ENCODE measurements around the gene KDM6A. TPM values are rescaled to one million over a fixed set of nuclear protein-coding genes. Genes with fewer than 3 reads are reported as not detected.

The KDM6A gene
- total and polyA plus RNA-seq, 2 donors (not counting 1 experiment from before 2014, with no cell fraction given): 33.3 to 57.0 TPM

- peak overlapping the region; percentile 99 for H3K9ac ChIP-seq (ENCODE audit: low read length)
- DNase-seq (peak; percentile 52), ATAC-seq (ENCODE audit: low read depth) (no peak)
- H3K4me1 ChIP-seq (ENCODE audit: control insufficient read depth in 2 of 2, insufficient read depth in 2 of 2, low read length in 2 of 2): peaks cover 13 to 30% of the 10 kb centered on the region in 2 donors
- Mint-ChIP-seq H3K27me3 (no peaks in the 10 kb centered on the region), H3K9me3 (ENCODE audit: insufficient read depth) (no peaks in the 10 kb centered on the region), H3K4me1 (peaks cover 26% of the 10 kb centered on the region), H3K4me3 (peak overlapping the region; percentile 95), H3K27ac (peak overlapping the region; percentile 90)
- peaks cover 85% of the 10 kb centered on the region for H3K79me2 ChIP-seq (ENCODE audit: control insufficient read depth, insufficient read depth, low read length)
- H3K4me3 ChIP-seq (ENCODE audit: control extremely low read depth in 1 of 5, extremely low read depth in 1 of 5, insufficient read depth in 1 of 5, low read depth in 2 of 5, low read length in 4 of 5): peak overlapping the region; percentile 74 to 90 (median 86)
- intact Hi-C loops (cut with micrococcal nuclease): loop anchor here (5.0 kb wide), 4 partner anchors 33 to 888 kb away; partner anchors contain the start of gene FUNDC1
- ChIA-PET CTCF (interaction anchor here (0.8 to 1.2 kb wide), 2 partner anchors 31 to 196 kb away, joined by 3 to 4 read pairs; no protein-coding TSS in a partner anchor), POLR2A (interaction anchor here (0.5 to 0.8 kb wide), 3 partner anchors 29 to 231 kb away, joined by 3 read pairs; no protein-coding TSS in a partner anchor)
- H3K27me3 ChIP-seq (replicated peaks in 1 of 4; ENCODE audit: control extremely low read depth in 1 of 4, control insufficient read depth in 3 of 4, insufficient read depth in 4 of 4, low read length in 3 of 4): no peaks in the 10 kb centered on the region
- WGBS (ENCODE audit: insufficient coverage): 0% methylated on average over 3 of the region's 14 CpGs
- H3K9me3 ChIP-seq (ENCODE audit: control extremely low read depth in 1 of 3, control insufficient read depth in 2 of 3, insufficient read depth in 1 of 3, low read length in 2 of 3): no peaks in the 10 kb centered on the region
- peak overlapping the region; percentile 77 for H3K4me2 ChIP-seq (replicated peaks; ENCODE audit: low read depth, low read length, poor library complexity, severe bottlenecking)
- no peak for TF ChIP-seq CTCF (IDR thresholded peaks at IDR 0.05)
- no peak for TF ChIP-seq EZH2 (IDR thresholded peaks at IDR 0.05; ENCODE audit: borderline replicate concordance, insufficient read depth, low read depth, low read length, poor library complexity, severe bottlenecking)
- H2AFZ ChIP-seq (ENCODE audit: insufficient read depth, low read depth, low read length, poor library complexity, severe bottlenecking): peak overlapping the region; percentile 97
- H4K20me1 ChIP-seq (ENCODE audit: control insufficient read depth, insufficient read depth, low read length, poor library complexity, severe bottlenecking): peaks cover 32% of the 10 kb centered on the region
- H3K27ac ChIP-seq (ENCODE audit: low read length in 2 of 2): peak overlapping the region; percentile 90 to 100
- no peaks in the 10 kb centered on the region for H3K36me3 ChIP-seq (replicated peaks in 1 of 2; ENCODE audit: control extremely low read depth in 1 of 2, control insufficient read depth in 1 of 2, extremely low read depth in 1 of 2, insufficient read depth in 2 of 2, low read length in 1 of 2)
Measured at GRCh38 chrX:44874420-44875184, 1.6 kb downstream of the KDM6A start.

- H3K27me3 Mint-ChIP-seq: no peaks in the 10 kb centered on the region
- intact Hi-C loops (cut with micrococcal nuclease): no loop called here
Measured at GRCh38 chrX:44875185-44875489, 2.1 kb downstream of the KDM6A start.

More at GRCh38 chrX:44875185-44875489, 2.1 kb downstream of the KDM6A start:
- Histone ChIP-seq H3K9me3 (ENCODE audit: control extremely low read depth in 1 of 3, control insufficient read depth in 2 of 3, insufficient read depth in 1 of 3, low read length in 2 of 3) (no peaks in the 10 kb centered on the region), H2AFZ (ENCODE audit: insufficient read depth, low read depth, low read length, poor library complexity, severe bottlenecking) (peak overlapping the region; percentile 97), H3K4me2 (replicated peaks; ENCODE audit: low read depth, low read length, poor library complexity, severe bottlenecking) (peak overlapping the region; percentile 77), H3K27me3 (replicated peaks in 1 of 4; ENCODE audit: control extremely low read depth in 1 of 4, control insufficient read depth in 3 of 4, insufficient read depth in 4 of 4, low read length in 3 of 4) (no peaks in the 10 kb centered on the region), H3K4me1 (ENCODE audit: control insufficient read depth in 2 of 2, insufficient read depth in 2 of 2, low read length in 2 of 2) (peaks cover 13 to 30% of the 10 kb centered on the region in 2 donors), H3K79me2 (ENCODE audit: control insufficient read depth, insufficient read depth, low read length) (peaks cover 85% of the 10 kb centered on the region), H3K36me3 (replicated peaks in 1 of 2; ENCODE audit: control extremely low read depth in 1 of 2, control insufficient read depth in 1 of 2, extremely low read depth in 1 of 2, insufficient read depth in 2 of 2, low read length in 1 of 2) (no peaks in the 10 kb centered on the region), H3K4me3 (ENCODE audit: control extremely low read depth in 1 of 5, extremely low read depth in 1 of 5, insufficient read depth in 1 of 5, low read depth in 2 of 5, low read length in 4 of 5) (peak overlapping the region; percentile 72 to 90 (median 75)), H3K27ac (ENCODE audit: low read length in 2 of 2) (peak overlapping the region; percentile 6 to 100), H3K9ac (ENCODE audit: low read length) (peak overlapping the region; percentile 99), H4K20me1 (ENCODE audit: control insufficient read depth, insufficient read depth, low read length, poor library complexity, severe bottlenecking) (peaks cover 37% of the 10 kb centered on the region)
- ChIA-PET CTCF (interaction anchor here (1.2 kb wide), 1 partner anchor 195 kb away, joined by 4 read pairs; no protein-coding TSS in a partner anchor), POLR2A (interaction anchor here (0.7 to 0.8 kb wide), 2 partner anchors 29 to 71 kb away, joined by 3 read pairs; no protein-coding TSS in a partner anchor)
- Mint-ChIP-seq H3K4me1 (peaks cover 27% of the 10 kb centered on the region), H3K9me3 (ENCODE audit: insufficient read depth) (no peaks in the 10 kb centered on the region), H3K27ac (no peak overlapping the region), H3K4me3 (peak overlapping the region; percentile 95)
- TF ChIP-seq CTCF (IDR thresholded peaks at IDR 0.05) (no peak), EZH2 (IDR thresholded peaks at IDR 0.05; ENCODE audit: borderline replicate concordance, insufficient read depth, low read depth, low read length, poor library complexity, severe bottlenecking) (no peak)
- ATAC-seq (ENCODE audit: low read depth): no peak
- no peak for DNase-seq
- no CpG with 5 or more reads among the region's 5 CpGs for WGBS (ENCODE audit: insufficient coverage)

All from B cell (primary cell).